ENCODE results near the gene ZCCHC13.
"Not testable (repeated sequence)": the region's sequence is repeated elsewhere in the genome, so short reads cannot be mapped to it uniquely, and the experiment has no call there.

The ZCCHC13 gene

GRCh38 chrX:74292808-74293123 is 11.2 kb upstream of the ZCCHC13 start:
- Mint-ChIP-seq H3K4me1 (ENCODE audit: low read depth) (peaks cover 13% of the 10 kb centered on the region), H3K9me3 (peaks cover 1% of the 10 kb centered on the region), H3K4me3 (peak overlapping the region; percentile 97), H3K36me3 (ENCODE audit: low read depth) (peaks cover 16% of the 10 kb centered on the region), H3K27ac (peak overlapping the region; percentile 99), H3K27me3 (ENCODE audit: low read depth) (no peaks in the 10 kb centered on the region)

- H3K36me3 Mint-ChIP-seq (ENCODE audit: low read depth), result peaks cover 13% of the 10 kb centered on the region
- peak overlapping the region; percentile 63 for H3K27ac Mint-ChIP-seq
- peaks cover 14% of the 10 kb centered on the region for H3K4me1 Mint-ChIP-seq (ENCODE audit: low read depth)
- H3K4me3 Mint-ChIP-seq, result peak overlapping the region; percentile 97
- peaks cover 3% of the 10 kb centered on the region for H3K9me3 Mint-ChIP-seq
- H3K27me3 Mint-ChIP-seq (ENCODE audit: low read depth), result no peaks in the 10 kb centered on the region
Measured at GRCh38 chrX:74293343-74293946, 10.5 kb upstream of the ZCCHC13 start.

GRCh38 chrX:74295101-74295500 is 8.9 kb upstream of the ZCCHC13 start:
- Mint-ChIP-seq H3K9me3 (peaks cover 3% of the 10 kb centered on the region), H3K27ac (no peak overlapping the region), H3K4me1 (ENCODE audit: low read depth) (peaks cover 14% of the 10 kb centered on the region), H3K36me3 (ENCODE audit: low read depth) (peaks cover 9% of the 10 kb centered on the region), H3K27me3 (ENCODE audit: low read depth) (no peaks in the 10 kb centered on the region), H3K4me3 (no peak overlapping the region)

- Mint-ChIP-seq H3K27me3 (ENCODE audit: low read depth) (no peaks in the 10 kb centered on the region), H3K4me3 (no peak overlapping the region), H3K9me3 (peaks cover 3% of the 10 kb centered on the region), H3K4me1 (ENCODE audit: low read depth) (peaks cover 12% of the 10 kb centered on the region), H3K27ac (no peak overlapping the region), H3K36me3 (ENCODE audit: low read depth) (no peaks in the 10 kb centered on the region)
Measured at GRCh38 chrX:74297766-74298165, 6.2 kb upstream of the ZCCHC13 start.

- Mint-ChIP-seq H3K27ac (no peak overlapping the region), H3K4me3 (no peak overlapping the region), H3K36me3 (ENCODE audit: low read depth) (no peaks in the 10 kb centered on the region), H3K9me3 (peaks cover 3% of the 10 kb centered on the region), H3K27me3 (ENCODE audit: low read depth) (no peaks in the 10 kb centered on the region), H3K4me1 (ENCODE audit: low read depth) (peaks cover 6% of the 10 kb centered on the region)
Measured at GRCh38 chrX:74300869-74301268, 3.1 kb upstream of the ZCCHC13 start.

- Mint-ChIP-seq H3K4me3 (no peak overlapping the region), H3K9me3 (no peaks in the 10 kb centered on the region), H3K36me3 (ENCODE audit: low read depth) (no peaks in the 10 kb centered on the region), H3K4me1 (ENCODE audit: low read depth) (no peaks in the 10 kb centered on the region), H3K27me3 (ENCODE audit: low read depth) (no peaks in the 10 kb centered on the region), H3K27ac (no peak overlapping the region)
Measured at GRCh38 chrX:74318672-74319071, 14.7 kb downstream of the ZCCHC13 start.

GRCh38 chrX:74319321-74319720 is 15.3 kb downstream of the ZCCHC13 start:
- not testable (repeated sequence) for H3K4me1 Mint-ChIP-seq (ENCODE audit: low read depth); H3K36me3 Mint-ChIP-seq (ENCODE audit: low read depth); H3K27ac Mint-ChIP-seq; H3K27me3 Mint-ChIP-seq (ENCODE audit: low read depth); H3K9me3 Mint-ChIP-seq; H3K4me3 Mint-ChIP-seq

GRCh38 chrX:74321191-74321590 is 17.2 kb downstream of the ZCCHC13 start:
- Mint-ChIP-seq H3K36me3 (ENCODE audit: low read depth) (no peaks in the 10 kb centered on the region), H3K4me1 (ENCODE audit: low read depth) (no peaks in the 10 kb centered on the region), H3K27ac (no peak overlapping the region), H3K9me3 (no peaks in the 10 kb centered on the region), H3K27me3 (ENCODE audit: low read depth) (no peaks in the 10 kb centered on the region), H3K4me3 (no peak overlapping the region)

GRCh38 chrX:74324131-74324530 is 20.2 kb downstream of the ZCCHC13 start:
- no peaks in the 10 kb centered on the region for H3K4me1 Mint-ChIP-seq (ENCODE audit: low read depth)
- no peaks in the 10 kb centered on the region for H3K36me3 Mint-ChIP-seq (ENCODE audit: low read depth)
- no peak overlapping the region for H3K4me3 Mint-ChIP-seq
- no peaks in the 10 kb centered on the region for H3K27me3 Mint-ChIP-seq (ENCODE audit: low read depth)
- no peaks in the 10 kb centered on the region for H3K9me3 Mint-ChIP-seq
- no peak overlapping the region for H3K27ac Mint-ChIP-seq

- Mint-ChIP-seq H3K27ac (no peak overlapping the region), H3K27me3 (ENCODE audit: low read depth) (no peaks in the 10 kb centered on the region), H3K4me3 (no peak overlapping the region), H3K36me3 (ENCODE audit: low read depth) (no peaks in the 10 kb centered on the region), H3K9me3 (no peaks in the 10 kb centered on the region), H3K4me1 (ENCODE audit: low read depth) (no peaks in the 10 kb centered on the region)
Measured at GRCh38 chrX:74325130-74326059, 21.4 kb downstream of the ZCCHC13 start.

- H3K4me3 Mint-ChIP-seq, result no peak overlapping the region
- H3K27ac Mint-ChIP-seq, result no peak overlapping the region
- peaks cover 2% of the 10 kb centered on the region for H3K4me1 Mint-ChIP-seq (ENCODE audit: low read depth)
- peaks cover 2% of the 10 kb centered on the region for H3K27me3 Mint-ChIP-seq (ENCODE audit: low read depth)
- peaks cover 2% of the 10 kb centered on the region for H3K36me3 Mint-ChIP-seq (ENCODE audit: low read depth)
- no peaks in the 10 kb centered on the region for H3K9me3 Mint-ChIP-seq
Measured at GRCh38 chrX:74338852-74339251, 34.9 kb downstream of the ZCCHC13 start.

- Mint-ChIP-seq H3K9me3 (no peaks in the 10 kb centered on the region), H3K4me3 (no peak overlapping the region), H3K4me1 (ENCODE audit: low read depth) (peaks cover 4% of the 10 kb centered on the region), H3K36me3 (ENCODE audit: low read depth) (peaks cover 2% of the 10 kb centered on the region), H3K27ac (no peak overlapping the region), H3K27me3 (ENCODE audit: low read depth) (peaks cover 3% of the 10 kb centered on the region)
Measured at GRCh38 chrX:74340051-74340450, 36.1 kb downstream of the ZCCHC13 start.

GRCh38 chrX:74342211-74342610 is 38.2 kb downstream of the ZCCHC13 start:
- H3K9me3 Mint-ChIP-seq; H3K36me3 Mint-ChIP-seq (ENCODE audit: low read depth); H3K27me3 Mint-ChIP-seq (ENCODE audit: low read depth); H3K27ac Mint-ChIP-seq; H3K4me3 Mint-ChIP-seq; H3K4me1 Mint-ChIP-seq (ENCODE audit: low read depth): not testable (repeated sequence)

- Mint-ChIP-seq H3K27me3 (ENCODE audit: low read depth) (peaks cover 3% of the 10 kb centered on the region), H3K36me3 (ENCODE audit: low read depth) (peaks cover 2% of the 10 kb centered on the region), H3K4me1 (ENCODE audit: low read depth) (peaks cover 4% of the 10 kb centered on the region), H3K4me3 (no peak overlapping the region), H3K27ac (no peak overlapping the region), H3K9me3 (no peaks in the 10 kb centered on the region)
Measured at GRCh38 chrX:74343343-74344279, 39.6 kb downstream of the ZCCHC13 start.

Data from T-helper 1 cell treated with Interleukin-12 subunit alpha and Interleukin-12 subunit beta and Interleukin-4 antibody, amounts not matched to agents 30 μg/mL and 1 μg/mL, for 36 hours (primary cell).